NCI-H82 treated with DMSO at 0.1 percent for 48 hours (cell line): Measurements from ENCODE around the gene DAO.
"Not testable (repeated sequence)": the region's sequence is repeated elsewhere in the genome, so short reads cannot be mapped to it uniquely, and the experiment has no call there.

Source experiments
- DNase-seq: peaks from one replicate; lab custom pipeline; 2025; ENCODE audit not compliant: unreplicated experiment; lab: John Stamatoyannopoulos, UW

The DAO gene

GRCh38 chr12:108879615-108880254 is at the start of gene DAO:
Gene DAO (plus strand): TSS chr12:108880092. CDS start chr12:108885007, 4,915 bp downstream.
- DNase-seq: no peak

DNA sequence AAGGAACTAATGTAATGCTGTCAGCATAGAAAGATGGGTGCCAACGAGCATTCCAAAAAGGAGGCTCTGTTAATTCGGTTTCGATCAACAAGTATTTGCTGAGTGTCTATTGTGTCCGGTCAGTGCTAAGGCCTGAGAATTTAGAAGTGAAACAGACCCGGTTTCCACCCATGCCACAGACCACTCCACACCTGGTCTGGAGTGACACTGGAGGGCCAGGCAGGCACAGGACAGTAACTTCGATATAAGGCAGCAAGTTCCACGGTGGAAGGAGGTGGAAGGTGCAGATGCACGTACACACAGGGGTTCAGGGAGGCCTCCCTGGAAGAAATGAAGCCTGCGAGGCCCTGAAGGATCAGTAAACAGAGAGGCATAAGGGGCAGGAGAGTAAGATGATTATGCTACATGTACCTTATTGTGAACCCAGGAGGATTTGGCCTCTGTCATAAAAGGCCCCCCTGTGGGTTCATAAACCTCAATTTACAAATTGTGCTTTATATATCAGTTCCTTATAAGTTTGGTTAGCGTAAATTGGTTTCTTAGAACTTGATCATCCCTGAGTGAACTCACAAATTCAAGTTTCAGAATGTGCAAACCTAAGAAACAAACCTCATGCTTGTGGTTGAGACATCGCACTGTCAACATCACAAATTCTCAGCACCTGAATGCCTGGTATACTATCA is 48.4 kb upstream of the DAO start:
- no peak for DNase-seq

DNA sequence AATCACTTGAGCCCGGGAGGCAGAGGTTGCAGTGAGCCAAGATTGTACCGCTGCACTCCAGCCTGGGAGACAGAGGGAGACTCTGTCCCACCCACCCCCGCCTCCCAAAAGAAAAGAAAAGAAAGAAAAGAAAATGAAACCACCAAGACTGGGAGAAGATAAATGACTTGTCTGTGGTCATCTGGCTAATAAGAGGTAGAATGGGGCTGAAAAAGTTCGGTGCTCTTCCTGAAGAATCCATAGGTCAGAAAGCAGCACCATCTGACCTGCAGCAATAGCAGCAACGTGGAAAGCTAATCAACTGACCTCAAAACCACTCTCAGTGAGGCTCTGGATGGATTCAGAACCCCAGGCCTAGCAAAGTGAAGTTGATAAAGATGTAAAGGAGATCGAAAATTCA is 47.7 kb upstream of the DAO start:
- DNase-seq: no peak

DNA sequence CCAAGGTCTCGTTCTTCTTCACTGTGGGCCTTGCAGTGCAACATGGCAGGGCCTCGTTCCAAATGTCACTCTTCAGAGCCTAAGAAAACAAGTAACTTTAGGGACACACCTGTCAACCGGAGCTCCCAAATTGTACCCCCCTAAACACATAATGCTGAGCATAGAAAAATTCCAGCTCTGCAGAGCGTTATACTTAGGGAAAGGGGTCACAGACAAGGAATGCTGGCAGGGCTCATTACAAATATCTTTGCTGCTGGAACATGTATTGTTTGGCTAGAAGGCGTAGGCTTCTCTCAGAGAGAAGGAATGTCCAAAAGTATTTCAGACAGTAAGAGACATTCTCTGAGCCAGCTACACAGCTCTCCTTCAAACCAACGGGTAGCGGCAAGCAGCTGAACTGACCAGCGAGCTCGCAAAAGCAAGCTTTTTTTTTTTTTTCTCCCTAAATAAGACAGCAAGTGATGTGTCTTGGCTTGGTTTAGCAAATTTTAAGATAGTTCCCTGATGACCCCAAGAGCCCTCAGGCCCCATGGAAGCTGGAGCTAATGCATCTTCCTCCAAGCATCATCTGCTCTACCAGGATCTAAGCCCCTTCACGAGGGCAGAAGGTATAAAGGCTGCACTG is 47.0 kb upstream of the DAO start:
- DNase-seq: no peak

DNA sequence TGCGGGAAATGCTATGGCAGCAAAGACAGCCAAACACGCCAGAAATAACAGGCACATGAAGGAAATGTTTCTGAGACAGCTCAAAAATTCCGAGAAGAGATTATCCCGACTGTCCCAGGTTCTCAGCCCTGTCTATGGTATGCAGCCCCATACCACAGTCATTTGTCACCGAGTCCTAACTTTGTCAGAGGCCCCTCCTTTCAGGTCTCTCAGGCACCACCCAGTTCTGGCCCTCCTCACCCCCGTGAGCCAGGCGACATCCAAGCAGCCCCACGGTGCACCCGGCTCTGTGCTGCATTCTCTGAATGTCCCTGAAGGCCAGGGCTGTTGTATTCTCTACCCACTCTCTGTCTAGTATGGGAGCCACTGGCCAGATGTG is 46.5 kb upstream of the DAO start:
- DNase-seq: no peak

DNA sequence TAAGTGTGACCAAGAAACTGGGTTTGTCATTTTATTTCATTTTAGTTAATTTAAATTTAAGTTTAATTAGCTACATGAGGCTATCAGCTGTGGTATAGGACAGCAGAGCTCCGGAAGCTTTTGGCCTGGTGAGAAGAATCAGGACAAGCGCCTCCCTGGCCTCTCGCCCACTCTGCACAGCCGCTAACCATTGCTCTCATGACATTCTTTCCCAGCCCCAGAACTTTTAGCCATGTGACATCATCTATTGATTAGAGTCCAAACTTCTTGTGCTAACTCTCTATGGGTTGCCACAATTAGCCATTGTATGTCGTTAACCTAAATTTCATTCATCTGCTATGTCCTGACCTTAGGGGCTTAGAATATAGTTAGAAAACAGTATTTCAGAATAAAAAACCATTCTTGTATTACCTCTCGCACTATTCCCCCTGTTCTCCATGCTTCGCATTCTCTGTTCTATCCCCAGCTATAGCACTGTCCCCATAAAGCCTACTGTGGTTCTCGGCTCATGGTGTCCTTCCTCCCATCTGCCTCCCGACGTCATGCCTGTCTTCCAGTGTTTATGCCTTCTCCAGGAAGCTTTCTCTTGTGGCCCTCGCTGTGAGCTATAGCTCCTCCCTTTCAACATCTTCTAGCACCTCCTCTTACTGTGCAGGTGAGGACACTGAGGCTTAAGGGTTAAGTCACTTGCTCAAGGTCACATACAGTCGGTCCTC is 46.0 kb upstream of the DAO start:
- DNase-seq: no peak

DNA sequence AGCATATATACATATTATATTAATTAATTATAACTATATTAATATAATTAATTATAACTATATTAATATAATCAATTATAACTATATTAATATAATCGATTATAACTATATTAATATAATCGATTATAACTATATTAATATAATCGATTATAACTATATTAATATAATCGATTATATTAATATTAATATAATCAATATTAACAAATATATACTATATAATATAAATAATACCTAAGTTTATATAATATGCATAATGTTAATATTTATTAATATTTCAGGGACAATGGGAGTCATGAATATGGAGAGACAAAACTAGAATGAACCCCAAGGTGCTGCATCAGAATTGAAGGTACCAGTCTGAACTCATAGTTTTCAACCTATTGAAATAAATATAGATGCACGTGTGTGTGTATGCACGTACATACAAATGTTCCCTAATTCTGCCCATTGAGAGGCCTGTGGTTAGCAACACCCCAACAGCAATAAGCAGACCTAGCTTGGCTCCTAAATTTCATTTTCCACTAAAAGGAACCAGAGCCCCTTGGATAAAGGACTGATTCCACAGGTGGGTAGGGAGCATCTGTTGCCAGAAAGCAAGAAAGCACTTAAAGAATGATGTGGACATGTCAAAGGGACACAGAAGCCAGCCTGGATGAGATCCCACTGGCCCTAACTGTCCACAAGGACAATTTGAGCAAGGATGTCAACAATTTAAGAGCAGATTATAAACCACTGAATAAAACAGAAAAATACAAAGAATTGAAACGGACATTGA is 43.8 kb upstream of the DAO start:
- no peak for DNase-seq

DNA sequence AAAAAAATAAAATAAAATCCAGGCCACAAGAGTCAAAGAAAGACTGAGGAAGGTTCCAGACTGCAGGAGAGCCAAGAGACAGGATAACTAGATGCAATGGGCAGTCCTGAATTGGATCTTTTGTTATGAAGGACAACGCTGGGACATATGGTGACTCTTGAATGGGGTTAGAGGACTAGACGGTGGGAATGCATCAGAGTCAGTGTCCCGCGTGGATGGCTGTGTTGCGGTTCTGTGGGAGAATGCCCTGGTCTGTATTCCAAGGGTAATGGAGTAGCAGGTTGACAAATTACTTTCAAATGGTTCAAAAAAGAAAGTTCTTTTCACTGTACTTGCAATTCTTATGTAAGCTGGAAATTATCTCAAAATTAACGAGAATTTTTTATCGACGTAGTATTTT is 42.7 kb upstream of the DAO start:
- no peak for DNase-seq

GRCh38 chr12:108837680-108838079 is 42.2 kb upstream of the DAO start:
- DNase-seq: no peak

DNA sequence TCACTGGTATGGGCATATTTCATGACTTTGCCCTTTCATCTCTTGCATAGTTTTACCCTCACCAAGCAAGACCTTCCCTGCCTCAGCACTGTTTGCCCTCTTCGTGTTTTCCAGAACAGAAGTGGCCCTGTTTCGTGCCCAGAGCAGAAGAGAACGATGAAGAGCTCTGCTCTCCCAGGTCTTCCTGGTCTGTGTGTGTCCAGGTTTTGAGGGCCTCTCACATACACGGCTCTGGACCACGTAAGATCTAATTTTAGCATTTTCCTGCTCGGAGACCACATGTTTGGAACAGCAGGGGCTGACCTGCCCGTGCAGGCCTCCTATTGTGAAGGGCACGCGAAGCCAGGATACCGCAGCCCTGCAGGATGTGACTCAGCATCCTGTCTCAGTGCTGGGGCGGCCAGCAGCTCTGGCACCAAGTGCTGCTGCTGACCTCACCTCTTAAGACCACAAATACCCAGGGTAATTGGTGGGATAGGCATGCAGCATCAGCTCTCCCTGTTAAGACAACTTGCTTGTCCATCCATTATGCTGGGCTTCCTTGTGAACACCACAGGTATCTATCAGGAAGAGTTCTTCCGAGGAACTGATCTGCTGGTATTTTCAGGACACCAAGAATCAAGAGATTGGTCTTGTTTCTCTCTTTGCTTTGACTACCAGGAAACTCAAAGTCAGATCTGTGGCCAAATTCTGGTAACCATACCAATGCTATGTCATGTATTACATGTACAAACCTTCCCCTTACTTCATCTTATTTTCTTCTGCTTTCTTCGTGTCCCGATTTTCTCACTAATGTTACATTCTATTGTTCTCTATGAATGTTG is 41.5 kb upstream of the DAO start:
- DNase-seq: no peak

DNA sequence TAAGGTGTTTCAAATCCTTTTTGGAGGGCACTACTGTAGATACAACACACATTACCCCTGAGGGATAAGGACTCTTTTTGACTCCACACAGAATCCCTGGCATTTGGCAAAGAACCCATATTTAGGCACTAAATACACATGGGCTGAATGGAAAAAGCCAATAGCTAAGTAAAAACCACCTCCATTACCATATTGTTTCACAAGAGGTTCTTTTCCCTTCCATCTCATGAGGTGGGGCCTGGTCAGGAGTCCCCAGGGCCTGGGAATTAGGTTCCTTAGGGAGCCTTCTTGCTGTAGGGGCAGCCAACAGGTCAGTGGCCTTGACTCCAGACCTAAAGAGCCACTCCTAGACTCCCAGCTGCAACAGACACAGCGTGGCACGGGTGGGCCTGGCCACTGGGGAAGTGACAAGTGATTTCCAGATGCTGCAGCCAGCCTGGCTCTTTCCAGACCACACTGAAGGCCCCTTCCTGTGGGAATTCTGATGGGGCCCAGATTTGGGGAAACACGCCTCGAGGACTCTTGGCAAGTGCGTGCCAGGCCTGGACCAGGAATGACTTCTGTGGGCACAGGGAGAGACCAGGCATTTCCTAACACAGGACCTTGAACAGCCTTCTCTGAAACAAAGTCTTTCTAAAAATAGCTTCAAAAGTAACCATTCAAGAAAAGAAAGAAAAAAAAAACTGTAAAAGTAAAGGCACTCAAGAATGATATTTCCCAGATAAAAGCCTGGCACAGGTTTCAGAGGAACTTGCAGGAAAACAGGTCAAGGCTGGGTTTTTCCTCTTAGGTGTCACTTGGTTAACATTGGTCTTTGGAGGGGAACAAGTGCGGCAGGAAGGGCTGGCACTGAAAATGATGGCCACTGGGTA is 40.6 kb upstream of the DAO start:
- DNase-seq: no peak

DNA sequence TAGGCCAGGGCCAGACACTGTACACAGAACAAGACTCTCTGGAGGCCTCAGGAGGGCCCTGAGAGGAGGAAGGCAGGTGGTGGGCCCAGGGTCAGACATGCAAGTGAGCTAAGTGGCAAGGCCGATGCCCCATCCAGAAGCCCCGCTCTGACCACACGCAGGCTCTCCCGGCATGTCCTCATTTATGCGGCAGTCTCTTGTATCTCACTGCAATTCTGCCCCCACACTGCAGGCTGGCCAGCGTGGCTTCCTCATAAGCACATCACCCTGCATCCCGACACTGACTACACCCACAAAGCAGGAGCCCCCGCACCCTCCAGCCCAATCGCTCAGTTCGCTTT is 40.0 kb upstream of the DAO start:
- no peak for DNase-seq

GRCh38 chr12:108840605-108841332 is 39.1 kb upstream of the DAO start:
- peak; percentile 56 for DNase-seq

DNA sequence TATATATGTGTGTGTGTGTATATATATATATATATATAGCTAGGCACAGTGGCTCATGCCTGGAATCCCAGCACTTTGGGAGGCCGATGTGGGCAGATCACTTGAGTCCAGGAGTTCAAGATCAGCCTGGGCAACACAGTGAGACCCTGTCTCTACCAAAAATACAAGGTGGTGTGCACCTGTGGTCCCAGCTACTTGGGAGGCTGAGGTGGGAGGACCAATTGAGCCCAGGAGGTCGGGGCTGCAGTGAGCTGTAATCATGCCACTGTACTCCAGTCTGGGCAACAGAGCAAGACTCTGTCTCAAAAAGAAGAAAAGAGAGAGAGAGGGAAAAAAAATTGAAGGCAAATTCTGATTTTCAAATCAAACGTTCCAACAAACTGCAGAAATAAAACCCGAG is 38.1 kb upstream of the DAO start:
- DNase-seq: not testable (repeated sequence)

GRCh38 chr12:108842361-108842760 is 37.5 kb upstream of the DAO start:
- DNase-seq: no peak

DNA sequence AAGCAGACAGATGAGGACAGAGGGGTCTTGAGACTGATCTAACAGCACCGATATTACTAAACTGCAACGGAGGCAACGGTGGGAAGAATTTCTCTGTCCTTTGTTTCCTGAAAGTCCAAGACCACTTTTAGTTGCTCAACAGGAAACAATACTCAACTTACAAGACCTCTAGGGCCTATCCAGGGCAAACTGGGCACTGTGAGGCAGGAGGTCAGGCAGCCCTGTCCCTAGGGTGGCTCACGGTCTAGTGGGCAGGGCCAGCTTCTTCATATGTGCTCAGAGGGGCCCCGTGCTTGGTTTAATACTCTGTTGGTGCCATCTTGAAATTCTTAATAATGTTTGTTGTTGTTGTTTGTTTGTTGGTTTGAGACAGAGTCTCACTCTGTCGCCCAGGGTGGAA is 36.7 kb upstream of the DAO start:
- no peak for DNase-seq

GRCh38 chr12:108845696-108846095 is 34.2 kb upstream of the DAO start:
- DNase-seq: no peak

DNA sequence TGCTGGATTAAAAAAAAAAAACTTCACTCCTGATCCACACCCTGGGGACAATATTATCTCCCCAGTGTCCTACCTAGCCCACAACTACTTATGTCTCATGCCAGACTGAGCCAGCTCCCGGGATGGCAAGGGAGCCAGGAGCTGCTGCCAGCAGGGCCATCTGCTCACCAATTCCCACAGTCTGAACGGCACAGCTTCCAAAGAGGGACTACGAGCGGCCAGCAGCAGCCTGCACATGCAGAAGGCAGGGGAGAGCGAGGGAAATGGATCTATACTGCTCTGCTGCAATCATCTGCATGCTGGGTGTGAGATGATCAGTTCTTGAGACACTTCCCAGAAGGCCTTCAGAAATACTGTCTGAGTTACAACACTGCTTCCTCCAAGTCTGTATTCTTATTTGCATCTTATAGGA is 33.6 kb upstream of the DAO start:
- DNase-seq: no peak

DNA sequence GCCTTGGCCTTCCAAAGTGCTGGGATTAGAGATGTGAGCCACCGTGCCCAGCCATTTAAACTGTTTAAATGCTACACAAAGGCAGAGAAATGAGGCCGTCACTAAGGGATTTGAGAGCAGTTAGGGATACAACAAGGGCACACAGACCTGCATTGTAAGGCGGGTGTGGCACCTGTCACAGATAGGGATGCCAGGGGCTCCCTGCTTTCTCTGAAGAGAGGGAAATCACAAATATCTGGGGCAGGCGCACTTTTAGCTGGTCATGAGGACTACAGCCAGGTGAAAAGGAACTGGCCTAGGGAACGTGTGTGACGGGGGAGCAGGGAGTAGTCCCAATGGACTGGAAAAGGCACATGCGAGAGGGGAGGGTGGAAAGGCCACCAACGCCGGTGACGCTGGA is 32.2 kb upstream of the DAO start:
- no peak for DNase-seq
